Endothelial cell of umbilical vein (primary cell): ENCODE data around the gene TSGA10IP. TPM values are rescaled to one million over a fixed set of nuclear protein-coding genes. Genes with fewer than 3 reads are reported as not detected.

ENCODE experiments used
- BruUV-seq: library from RNA; stranded (reverse); fragments of 400-500 nt; replicated peaks from 2 replicates; lab custom pipeline; 2021; lab: Mats Ljungman, UMichigan
- CTCF ChIA-PET: fragments of 300-600, 350-600 bp; sonication (Branson Sonifier 250); formaldehyde crosslinking; loops from one replicate; lab custom pipeline; 2021; ENCODE audit warnings: antibody characterized with exemption, inconsistent platforms; lab: Charles Lee
- POLR2A ChIA-PET: fragments of 300-600, 350-600 bp; sonication (Branson Sonifier 250); formaldehyde crosslinking; loops from one replicate; lab custom pipeline; 2021; ENCODE audit warnings: antibody characterized with exemption, inconsistent platforms; lab: Charles Lee
- DNase-seq: peaks from one replicate; pipeline ENCODE4 v3.0.0-alpha.2; 2011; ENCODE audit warnings: low read depth, low spot score
- FAIRE-seq: peaks from 2 replicates; lab custom pipeline; 2011; peaks lifted over from hg19 to GRCh38; lab: Jason Lieb, UNC
- H2AFZ ChIP-seq: 2 replicates; pipeline ENCODE4 v1.6.0; 2012; ENCODE audit warnings: low read depth, low read length, control low read depth, inconsistent platforms
- H3K27ac ChIP-seq: 2 replicates; pipeline ENCODE4 v1.5.1; 2011; ENCODE audit warnings: low read depth, mild to moderate bottlenecking, control low read depth, low read length, moderate library complexity; ENCODE audit not compliant: insufficient read depth
- H3K27me3 ChIP-seq, 2 experiments: 2 replicates each; pipeline versions ENCODE4 v1.6.0 to v1.6.1; 2011; ENCODE audit warnings: low read length in 2 of 2, mixed read lengths in 1 of 2; ENCODE audit not compliant: control insufficient read depth in 2 of 2, insufficient read depth in 2 of 2
- H3K36me3 ChIP-seq, 2 experiments: 2 replicates in 1 of 2; 3 replicates in 1 of 2; pipeline ENCODE4 v1.5.1; 2011; ENCODE audit warnings: low read length in 2 of 2, mild to moderate bottlenecking in 1 of 2, moderate library complexity in 1 of 2; ENCODE audit not compliant: control insufficient read depth in 2 of 2, insufficient read depth in 2 of 2; ENCODE audit errors: extremely low read depth in 1 of 2
- H3K4me1 ChIP-seq: 3 replicates; pipeline ENCODE4 v1.5.1; 2011; ENCODE audit warnings: mild to moderate bottlenecking, low read length; ENCODE audit not compliant: control insufficient read depth, insufficient read depth; ENCODE audit errors: extremely low read depth
- H3K4me2 ChIP-seq: 2 replicates; pipeline ENCODE4 v1.6.1; 2011; ENCODE audit warnings: low read length, control low read depth, mixed read lengths; ENCODE audit not compliant: insufficient read depth
- H3K4me3 ChIP-seq, 3 experiments: fragments of 200-600 bp in 1 of 3; sonication (generic), shearing (Covaris generic) in 1 of 3; replicated peaks in 1 of 3; 2 replicates each; pipeline ENCODE4 v1.5.1; 2011 to 2016; ENCODE audit warnings: control low read depth in 3 of 3, low read length in 3 of 3, mild to moderate bottlenecking in 2 of 3, inconsistent platforms in 1 of 3, low read depth in 1 of 3, moderate library complexity in 1 of 3; ENCODE audit not compliant: insufficient read depth in 1 of 3
- H3K79me2 ChIP-seq: 2 replicates; pipeline ENCODE4 v1.6.0; 2012; ENCODE audit warnings: low read length, inconsistent platforms; ENCODE audit not compliant: control insufficient read depth, insufficient read depth
- H3K9ac ChIP-seq: replicated peaks from 2 replicates; pipeline ENCODE3; 2011; ENCODE audit warnings: low read length, control low read depth; ENCODE audit not compliant: insufficient read depth; ENCODE audit errors: extremely low read depth
- H3K9me1 ChIP-seq: replicated peaks from 3 replicates; pipeline ENCODE4 v1.6.0; 2011; ENCODE audit warnings: mild to moderate bottlenecking, low read length; ENCODE audit not compliant: control insufficient read depth, insufficient read depth; ENCODE audit errors: extremely low read depth
- H3K9me3 ChIP-seq: replicated peaks from 2 replicates; pipeline ENCODE4 v1.5.1; 2012; ENCODE audit warnings: low read length, inconsistent platforms; ENCODE audit not compliant: control insufficient read depth, insufficient read depth
- H4K20me1 ChIP-seq: replicated peaks from 2 replicates; pipeline ENCODE3; 2011; ENCODE audit warnings: mild to moderate bottlenecking, low read length; ENCODE audit not compliant: control insufficient read depth, insufficient read depth; ENCODE audit errors: extremely low read depth
- EZH2 ChIP-seq: IDR thresholded peaks from 2 replicates; pipeline ENCODE4 v1.6.1; 2012; ENCODE audit warnings: borderline replicate concordance, low read depth, mild to moderate bottlenecking, moderate library complexity, low read length, inconsistent platforms; ENCODE audit not compliant: severe bottlenecking
- FOS ChIP-seq: IDR thresholded peaks from 2 replicates; pipeline ENCODE4 v1.6.1; 2011; ENCODE audit warnings: mild to moderate bottlenecking, low read length, moderate library complexity, borderline replicate concordance; ENCODE audit not compliant: insufficient read depth
- GATA2 ChIP-seq: IDR thresholded peaks from 2 replicates; pipeline ENCODE4 v1.7.0; 2011; ENCODE audit warnings: low read depth, mild to moderate bottlenecking, moderate library complexity, mixed read lengths, low read length; ENCODE audit not compliant: insufficient read length, insufficient read depth
- JUN ChIP-seq: IDR thresholded peaks from 2 replicates; pipeline ENCODE4 v1.6.1; 2011; ENCODE audit warnings: borderline replicate concordance, low read depth; ENCODE audit not compliant: insufficient read length, insufficient read depth
- MYC ChIP-seq: IDR thresholded peaks from one replicate; pipeline ENCODE4 v1.6.1; 2011; ENCODE audit warnings: mild to moderate bottlenecking, low read depth, low read length
- POLR2A ChIP-seq: IDR thresholded peaks from 2 replicates; pipeline ENCODE4 v1.6.1; 2012; ENCODE audit warnings: low read depth, mild to moderate bottlenecking, control low read depth, low read length
- POLR2AphosphoS5 ChIP-seq: IDR thresholded peaks from 2 replicates; pipeline ENCODE4 v1.6.1; 2012; ENCODE audit warnings: low read depth, mild to moderate bottlenecking, control low read depth, low read length, moderate library complexity; ENCODE audit not compliant: insufficient read depth
- dilution Hi-C: fragments of 300-500 bp; cut with MboI; formaldehyde crosslinking; loops from one replicate; pipeline ENCODE4 v1.15.0; 2019; ENCODE audit warnings: low sequenced_read_pairs; ENCODE audit not compliant: extremely low pct_ligation_motif_present
- intact Hi-C: fragments of 100-400 bp; cut with micrococcal nuclease; formaldehyde crosslinking; loops from one replicate; pipeline ENCODE4 v1.10.0; 2022
- polyA plus RNA-seq, 4 experiments: library from polyadenylated mRNA; depleted of rRNA in 3 of 4; stranded (reverse) in 3 of 4; unstranded in 1 of 4; fragments of >200 nt; gene quantifications; 2 replicates each; pipeline versions ENCODE4 v1.2.1 to v1.2.3, GENCODE V29; 2011 to 2012; ENCODE audit warnings: missing spikeins in 1 of 4
- total RNA-seq: library from RNA; stranded (reverse); gene quantifications from 2 replicates; pipeline ENCODE4 v1.2.3, GENCODE V29; 2021
- TF ChIP-seq, protein P1 (sequence below), 2 donors: IDR thresholded peaks; 1 replicate in 1 of 2; 2 replicates in 1 of 2; pipeline ENCODE4 v1.5.1; 2011; ENCODE audit warnings: low read length in 2 of 2, mild to moderate bottlenecking in 2 of 2, moderate library complexity in 2 of 2, control low read depth in 1 of 2, inconsistent platforms in 1 of 2, low read depth in 1 of 2; ENCODE audit not compliant: insufficient read depth in 1 of 2; ENCODE audit errors: extremely low read depth in 1 of 2
- TF ChIP-seq, protein P2 (sequence below): IDR thresholded peaks from 2 replicates; pipeline ENCODE4 v1.6.1; 2011; ENCODE audit not compliant: insufficient read depth, insufficient read length

Gene TSGA10IP
- total and polyA plus RNA-seq, 2 donors (not counting 3 experiments of a cell fraction or from before 2014, with no cell fraction given): not detected

- H3K4me2 ChIP-seq: no peak overlapping the region
- H3K9me3 ChIP-seq: no peaks in the 10 kb centered on the region
- FAIRE-seq: no peak
- POLR2A ChIA-PET: no interaction called here
- no peaks in the 10 kb centered on the region for H3K9me1 ChIP-seq
- H3K27me3 ChIP-seq: no peaks in the 10 kb centered on the region
- no peaks in the 10 kb centered on the region for H3K36me3 ChIP-seq
- no peak for DNase-seq
- no TSS peak for BruUV-seq
- H4K20me1 ChIP-seq: no peaks in the 10 kb centered on the region
- no peak overlapping the region for H3K27ac ChIP-seq
- H2AFZ ChIP-seq: no peak overlapping the region
- dilution Hi-C loops: no loop called here
- H3K4me1 ChIP-seq: peaks cover 11% of the 10 kb centered on the region
- TF ChIP-seq MYC (no peak), EZH2 (no peak), POLR2AphosphoS5 (no peak), JUN (no peak), FOS (no peak), POLR2A (no peak), GATA2 (no peak)
- TF ChIP-seq, protein P1, sequence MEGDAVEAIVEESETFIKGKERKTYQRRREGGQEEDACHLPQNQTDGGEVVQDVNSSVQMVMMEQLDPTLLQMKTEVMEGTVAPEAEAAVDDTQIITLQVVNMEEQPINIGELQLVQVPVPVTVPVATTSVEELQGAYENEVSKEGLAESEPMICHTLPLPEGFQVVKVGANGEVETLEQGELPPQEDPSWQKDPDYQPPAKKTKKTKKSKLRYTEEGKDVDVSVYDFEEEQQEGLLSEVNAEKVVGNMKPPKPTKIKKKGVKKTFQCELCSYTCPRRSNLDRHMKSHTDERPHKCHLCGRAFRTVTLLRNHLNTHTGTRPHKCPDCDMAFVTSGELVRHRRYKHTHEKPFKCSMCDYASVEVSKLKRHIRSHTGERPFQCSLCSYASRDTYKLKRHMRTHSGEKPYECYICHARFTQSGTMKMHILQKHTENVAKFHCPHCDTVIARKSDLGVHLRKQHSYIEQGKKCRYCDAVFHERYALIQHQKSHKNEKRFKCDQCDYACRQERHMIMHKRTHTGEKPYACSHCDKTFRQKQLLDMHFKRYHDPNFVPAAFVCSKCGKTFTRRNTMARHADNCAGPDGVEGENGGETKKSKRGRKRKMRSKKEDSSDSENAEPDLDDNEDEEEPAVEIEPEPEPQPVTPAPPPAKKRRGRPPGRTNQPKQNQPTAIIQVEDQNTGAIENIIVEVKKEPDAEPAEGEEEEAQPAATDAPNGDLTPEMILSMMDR (IDR thresholded peaks at IDR 0.05; ENCODE audit: extremely low read depth in 1 of 2, insufficient read depth in 1 of 2, low read depth in 1 of 2, low read length in 2 of 2): no peak
- TF ChIP-seq, protein P2, sequence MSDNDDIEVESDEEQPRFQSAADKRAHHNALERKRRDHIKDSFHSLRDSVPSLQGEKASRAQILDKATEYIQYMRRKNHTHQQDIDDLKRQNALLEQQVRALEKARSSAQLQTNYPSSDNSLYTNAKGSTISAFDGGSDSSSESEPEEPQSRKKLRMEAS: no peak
- CTCF ChIA-PET: interaction anchor here (1.5 kb wide), 1 partner anchor 11 kb away, joined by 4 read pairs; no protein-coding TSS in a partner anchor
- no peak overlapping the region for H3K4me3 ChIP-seq
- intact Hi-C loops: no loop called here
- peaks cover 17% of the 10 kb centered on the region for H3K79me2 ChIP-seq
- H3K9ac ChIP-seq: no peak overlapping the region
These were observed 13.0 kb downstream of the TSGA10IP start for GRCh38 chr11:65958291-65958690.
